K562 (cell line): ENCODE results near the gene CLCN1. TPM values are rescaled to one million over a fixed set of nuclear protein-coding genes. Genes with fewer than 3 reads are reported as not detected.
A peak's percentile ranks its signal among the peaks of the same experiment; 100 is the strongest.

ENCODE experiments used
- ATAC-seq: fragments of 200-7000 bp; cut with Tn5 transposase; 3 replicates; pipeline ENCODE4 v1.9.1; 2020; ENCODE audit warnings: moderate library complexity
- BruUV-seq: library from RNA; stranded (reverse); fragments of 400-500 nt; replicated peaks from 2 replicates; lab custom pipeline; 2021; lab: Mats Ljungman, UMichigan
- CTCF ChIA-PET: fragments of 300-600 bp; formaldehyde crosslinking; extraction: SDS; loops from one replicate; lab custom pipeline; 2021; ENCODE audit warnings: low intra/inter-chr PET ratio; lab: Yijun Ruan, JAX
- POLR2A ChIA-PET: fragments of 300-600, 350-650 bp; sonication (Branson Sonifier 250); formaldehyde crosslinking; extraction: SDS; loops from one replicate; lab custom pipeline; 2021; ENCODE audit warnings: antibody characterized with exemption, inconsistent platforms; lab: Yijun Ruan, JAX
- DNase-seq, 4 experiments: peaks; one replicate each; pipeline versions ENCODE4 v3.0.0 to v3.0.0-alpha.2; 2011 to 2018; ENCODE audit warnings: low spot score in 3 of 4, mixed read lengths in 3 of 4; ENCODE audit errors: extremely low read depth in 1 of 4
- FAIRE-seq: peaks from 2 replicates; lab custom pipeline; 2011; peaks lifted over from hg19 to GRCh38; lab: Jason Lieb, UNC
- H2AFZ ChIP-seq: 2 replicates; pipeline ENCODE4 v1.6.0; 2011; ENCODE audit warnings: low read depth, low read length, control low read depth, inconsistent platforms
- H3K27ac ChIP-seq: fragments of 200-600 bp; 3 replicates; pipeline ENCODE4 v1.8.0; 2011; ENCODE audit warnings: low read depth, mild to moderate bottlenecking, control low read depth, inconsistent platforms, low read length, moderate library complexity, mixed read lengths; ENCODE audit errors: extremely low read depth
- H3K27me3 ChIP-seq, 2 experiments: fragments of 300-600 bp in 1 of 2; 2 replicates in 1 of 2; 3 replicates in 1 of 2; pipeline versions ENCODE4 v1.6.0 to v1.8.0; 2011; ENCODE audit warnings: inconsistent platforms in 2 of 2, low read length in 2 of 2, mild to moderate bottlenecking in 1 of 2, mixed read lengths in 1 of 2, moderate library complexity in 1 of 2; ENCODE audit not compliant: control insufficient read depth in 2 of 2, insufficient read depth in 2 of 2
- H3K36me3 ChIP-seq: fragments of 300-600 bp; 3 replicates; pipeline ENCODE4 v1.8.0; 2011; ENCODE audit warnings: mild to moderate bottlenecking, low read length, inconsistent platforms; ENCODE audit not compliant: control insufficient read depth, insufficient read depth
- H3K4me1 ChIP-seq, 2 experiments: fragments of 200-600 bp in 1 of 2; replicated peaks in 1 of 2; 2 replicates in 1 of 2; 3 replicates in 1 of 2; pipeline versions ENCODE4 v1.5.1 to v1.8.0; 2011; ENCODE audit warnings: inconsistent platforms in 2 of 2, low read length in 2 of 2, mild to moderate bottlenecking in 1 of 2, mixed read lengths in 1 of 2, moderate library complexity in 1 of 2; ENCODE audit not compliant: control insufficient read depth in 2 of 2, insufficient read depth in 2 of 2
- H3K4me2 ChIP-seq: 2 replicates; pipeline ENCODE4 v1.6.1; 2011; ENCODE audit warnings: low read length, control low read depth, inconsistent platforms, mixed read lengths; ENCODE audit not compliant: insufficient read depth
- H3K4me3 ChIP-seq: fragments of 200-600 bp; sonication (generic), shearing (Covaris generic); 2 replicates; pipeline ENCODE4 v1.5.1; 2016; ENCODE audit warnings: control low read depth, inconsistent platforms
- H3K79me2 ChIP-seq: fragments of 200-600 bp; 3 replicates; pipeline ENCODE4 v1.8.0; 2011; ENCODE audit warnings: low read length, inconsistent platforms; ENCODE audit not compliant: control insufficient read depth, insufficient read depth
- H3K9ac ChIP-seq, 2 experiments: 2 replicates each; pipeline versions ENCODE4 v1.6.0 to v1.6.1; 2011; ENCODE audit warnings: low read depth in 2 of 2, low read length in 2 of 2, control low read depth in 1 of 2, inconsistent platforms in 1 of 2, mild to moderate bottlenecking in 1 of 2, mixed read lengths in 1 of 2; ENCODE audit not compliant: insufficient read depth in 1 of 2
- H3K9me1 ChIP-seq: one replicate; pipeline ENCODE4 v1.6.0; 2011; ENCODE audit warnings: inconsistent platforms, mild to moderate bottlenecking, low read length, moderate library complexity; ENCODE audit not compliant: control insufficient read depth, insufficient read depth
- H3K9me3 ChIP-seq: replicated peaks from 2 replicates; pipeline ENCODE4 v1.5.1; 2011; ENCODE audit warnings: low read depth, low read length, inconsistent platforms; ENCODE audit not compliant: control insufficient read depth, insufficient read depth
- H4K20me1 ChIP-seq: replicated peaks from 2 replicates; pipeline ENCODE4 v1.6.1; 2011; ENCODE audit warnings: low read length, inconsistent platforms, mixed read lengths; ENCODE audit not compliant: control insufficient read depth, insufficient read depth
- DLX4 ChIP-seq: fragments of 250-450 bp; sonication (Bioruptor Pico); IDR thresholded peaks from 2 replicates; pipeline ENCODE4 v1.6.1; 2021; ENCODE audit warnings: mild to moderate bottlenecking
- E4F1 ChIP-seq: fragments of 250-450 bp; sonication (Bioruptor Pico); IDR thresholded peaks from 2 replicates; pipeline ENCODE4 v1.5.0; 2021; ENCODE audit warnings: mild to moderate bottlenecking, borderline replicate concordance
- MAZ ChIP-seq, 2 experiments: fragments of 450-650 bp in 1 of 2; sonication (generic) in 1 of 2; formaldehyde crosslinking; IDR thresholded peaks in 1 of 2; conservative IDR thresholded peaks in 1 of 2; 2 replicates each; pipeline versions ENCODE4 v1.4.0 to v1.5.0; 2020; ENCODE audit warnings: mild to moderate bottlenecking in 1 of 2, missing genetic modification reagents in 1 of 2
- MCM3 ChIP-seq: fragments of 450-650 bp; IDR thresholded peaks from 2 replicates; pipeline ENCODE4 v1.6.1; 2016
- SPI1 ChIP-seq: IDR thresholded peaks from 2 replicates; pipeline ENCODE4 v1.6.1; 2011; ENCODE audit warnings: low read depth, low read length, control low read depth, borderline replicate concordance
- ZNF398 ChIP-seq: fragments of 250-450 bp; sonication (Bioruptor Pico); IDR thresholded peaks from 2 replicates; pipeline ENCODE4 v1.8.0; 2021; ENCODE audit warnings: moderate library complexity, mild to moderate bottlenecking, inconsistent platforms
- ZNF785 ChIP-seq: fragments of 250-450 bp; sonication (Bioruptor Pico); IDR thresholded peaks from 2 replicates; pipeline ENCODE4 v1.4.0; 2020; ENCODE audit warnings: mild to moderate bottlenecking
- WGBS: fragments of 100-300 bp; shearing (Covaris generic); methylation state at CpG from one replicate; pipeline ENCODE4 v1.1.6; 2016; ENCODE audit warnings: low coverage, mixed read lengths; ENCODE audit not compliant: insufficient coverage; ENCODE audit errors: missing lambda C conversion rate; 5-methylcytosine and 5-hydroxymethylcytosine counted together
- in situ Hi-C: fragments of 300-500 bp; cut with MboI; formaldehyde crosslinking; loops from 4 replicates; pipeline ENCODE4 v1.15.0; 2018; ENCODE audit warnings: inconsistent platforms, mixed read lengths
- intact Hi-C: fragments of 100-400 bp; cut with micrococcal nuclease; formaldehyde crosslinking; loops from 2 replicates; pipeline ENCODE4 v1.14.2; 2022
- polyA plus RNA-seq, 8 experiments: library from polyadenylated mRNA; depleted of rRNA in 4 of 8; stranded (reverse) in 5 of 8; unstranded in 3 of 8; fragments of >200 nt; fragmentation: Nextera tagmentation in 2 of 8; fragmentation: Illumina TruSeq in 1 of 8; extraction: Ambion mirVana in 2 of 8; extraction: Trizol in 1 of 8; gene quantifications; 2 replicates each; pipeline versions ENCODE4 v1.2.1 to v1.2.3, GENCODE V29; 2011 to 2014; ENCODE audit warnings: inconsistent platforms in 1 of 8, missing spikeins in 1 of 8
- total RNA-seq, 7 experiments: library from RNA; depleted of rRNA in 6 of 7; stranded (reverse); fragments of >200 nt in 6 of 7; fragmentation: Illumina TruSeq in 2 of 7; extraction: Trizol in 2 of 7; gene quantifications; 2 replicates each; pipeline versions ENCODE4 v1.2.1 to v1.2.3, GENCODE V29; 2011 to 2021; ENCODE audit warnings: low replicate concordance in 1 of 7

The CLCN1 gene
- total and polyA plus RNA-seq, 9 of the 15 experiments (the other 6 are each of a cell fraction or from before 2014, with no cell fraction given), result 0.01 to 0.11 (median 0.04) TPM; not detected in 4

- TF ChIP-seq MAZ (CRISPR knock-in tag; conservative IDR thresholded peaks at IDR 0.05 in 1 of 2, IDR thresholded peaks at IDR 0.05 in 1 of 2) (no peak), ZNF398 (no peak), DLX4 (CRISPR knock-in tag) (no peak), E4F1 (CRISPR knock-in tag) (no peak)
Measured at GRCh38 chr7:143280160-143280559, 35.8 kb upstream of the CLCN1 start (continued).

GRCh38 chr7:143280566-143280965 is 35.3 kb upstream of the CLCN1 start:
- BruUV-seq, result no TSS peak
- ATAC-seq, result no peak
- H3K4me2 ChIP-seq, result no peak overlapping the region
- in situ Hi-C loops, result no loop called here
- H3K27me3 ChIP-seq, result no peaks in the 10 kb centered on the region
- CTCF ChIA-PET, result no interaction called here
- H3K9ac ChIP-seq, result no peak overlapping the region
- FAIRE-seq, result no peak
- no peaks in the 10 kb centered on the region for H3K9me3 ChIP-seq
- no peak overlapping the region for H3K27ac ChIP-seq
- no peaks in the 10 kb centered on the region for H4K20me1 ChIP-seq
- peaks cover 5 to 14% of the 10 kb centered on the region in 2 experiments; a peak in 3 of 5 replicates for H3K4me1 ChIP-seq
- POLR2A ChIA-PET, result interaction anchor here (1.4 to 1.8 kb wide), 5 partner anchors 7 to 18 kb away, joined by 3 to 11 read pairs (median 5); partner anchors contain the start of genes CASP2 and GSTK1
- WGBS, result 58% methylated on average over 2 of the region's 2 CpGs
- intact Hi-C loops, result no loop called here
- no peak overlapping the region; the same call in 1 of the 2 replicates for H2AFZ ChIP-seq
- no peak for DNase-seq
- TF ChIP-seq MCM3 (peak; percentile 58; the same call in 1 of the 2 replicates), SPI1 (peak; percentile 23; the same call in 1 of the 2 replicates), ZNF785 (no peak)
- no peaks in the 10 kb centered on the region for H3K9me1 ChIP-seq
- no peaks in the 10 kb centered on the region for H3K79me2 ChIP-seq
- no peak overlapping the region for H3K4me3 ChIP-seq
- H3K36me3 ChIP-seq, result no peaks in the 10 kb centered on the region
